ENCODE results near the gene CSMD2.

Gene CSMD2

GRCh38 chr1:33537885-33538284, 627.1 kb downstream of the CSMD2 start:
- no peak overlapping the region for H2AFZ ChIP-seq (ENCODE audit: low read length)
- H3K9me2 ChIP-seq (replicated peaks; ENCODE audit: insufficient read depth, low read length), result no peaks in the 10 kb centered on the region
- no peak overlapping the region for H3K27ac ChIP-seq (ENCODE audit: low read length)
- no peaks in the 10 kb centered on the region for H3K36me3 ChIP-seq (replicated peaks; ENCODE audit: insufficient read depth, low read length)
- no peaks in the 10 kb centered on the region for H3K4me1 ChIP-seq (ENCODE audit: low read length)
- H3K9ac ChIP-seq (ENCODE audit: low read length), result no peak overlapping the region
- no peaks in the 10 kb centered on the region for H4K20me1 ChIP-seq (ENCODE audit: insufficient read depth, low read length)
- no peaks in the 10 kb centered on the region for H3K9me3 ChIP-seq (replicated peaks; ENCODE audit: insufficient read depth, low read length)
- no peaks in the 10 kb centered on the region for H3K79me2 ChIP-seq (ENCODE audit: low read length)
- no peak overlapping the region for H3K4me3 ChIP-seq (ENCODE audit: low read length)
- DNase-seq, result no peak
- no peak overlapping the region for H3K4me2 ChIP-seq (ENCODE audit: low read depth, low read length)
- no peak for TF ChIP-seq CTCF (IDR thresholded peaks at IDR 0.05; ENCODE audit: low read length)
- TF ChIP-seq EZH2phosphoT487 (IDR thresholded peaks at IDR 0.05; ENCODE audit: low read length), result no peak
- no peak for TF ChIP-seq EZH2 (optimal IDR thresholded peaks at IDR 0.05; ENCODE audit: low read depth, low read length)
- no peaks in the 10 kb centered on the region for H3F3A ChIP-seq (ENCODE audit: insufficient read depth, low read length)
- peaks cover 46% of the 10 kb centered on the region for H3K27me3 ChIP-seq (replicated peaks; ENCODE audit: insufficient read depth, low read length)

GRCh38 chr1:33535334-33535733, 629.7 kb downstream of the CSMD2 start:
- no peak overlapping the region for H3K4me2 ChIP-seq (ENCODE audit: low read depth, low read length)
- TF ChIP-seq EZH2 (optimal IDR thresholded peaks at IDR 0.05; ENCODE audit: low read depth, low read length), result no peak
- TF ChIP-seq EZH2phosphoT487 (IDR thresholded peaks at IDR 0.05; ENCODE audit: low read length), result no peak
- TF ChIP-seq CTCF (IDR thresholded peaks at IDR 0.05; ENCODE audit: low read length), result no peak
- H3K27me3 ChIP-seq (replicated peaks; ENCODE audit: insufficient read depth, low read length), result peaks cover 47% of the 10 kb centered on the region
- no peaks in the 10 kb centered on the region for H3K4me1 ChIP-seq (ENCODE audit: low read length)
- no peaks in the 10 kb centered on the region for H4K20me1 ChIP-seq (ENCODE audit: insufficient read depth, low read length)
- H3K36me3 ChIP-seq (replicated peaks; ENCODE audit: insufficient read depth, low read length), result no peaks in the 10 kb centered on the region
- H3K4me3 ChIP-seq (ENCODE audit: low read length), result no peak overlapping the region
- H3K27ac ChIP-seq (ENCODE audit: low read length), result no peak overlapping the region
- H3K9me3 ChIP-seq (replicated peaks; ENCODE audit: insufficient read depth, low read length), result no peaks in the 10 kb centered on the region
- no peak for DNase-seq
- H3F3A ChIP-seq (ENCODE audit: insufficient read depth, low read length), result no peaks in the 10 kb centered on the region
- H3K9ac ChIP-seq (ENCODE audit: low read length), result no peak overlapping the region
- no peaks in the 10 kb centered on the region for H3K9me2 ChIP-seq (replicated peaks; ENCODE audit: insufficient read depth, low read length)
- no peak overlapping the region for H2AFZ ChIP-seq (ENCODE audit: low read length)
- H3K79me2 ChIP-seq (ENCODE audit: low read length), result no peaks in the 10 kb centered on the region

GRCh38 chr1:33532936-33533335, 632.1 kb downstream of the CSMD2 start:
- Histone ChIP-seq H3K9me2 (replicated peaks; ENCODE audit: insufficient read depth, low read length) (no peaks in the 10 kb centered on the region), H3K4me3 (ENCODE audit: low read length) (no peak overlapping the region), H3K79me2 (ENCODE audit: low read length) (no peaks in the 10 kb centered on the region), H3K9ac (ENCODE audit: low read length) (no peak overlapping the region), H3F3A (ENCODE audit: insufficient read depth, low read length) (no peaks in the 10 kb centered on the region), H3K4me2 (ENCODE audit: low read depth, low read length) (no peak overlapping the region), H3K27me3 (replicated peaks; ENCODE audit: insufficient read depth, low read length) (peaks cover 43% of the 10 kb centered on the region), H3K27ac (ENCODE audit: low read length) (no peak overlapping the region), H2AFZ (ENCODE audit: low read length) (no peak overlapping the region), H3K9me3 (replicated peaks; ENCODE audit: insufficient read depth, low read length) (no peaks in the 10 kb centered on the region), H3K36me3 (replicated peaks; ENCODE audit: insufficient read depth, low read length) (no peaks in the 10 kb centered on the region), H4K20me1 (ENCODE audit: insufficient read depth, low read length) (no peaks in the 10 kb centered on the region), H3K4me1 (ENCODE audit: low read length) (no peaks in the 10 kb centered on the region)
- no peak for TF ChIP-seq EZH2phosphoT487 (IDR thresholded peaks at IDR 0.05; ENCODE audit: low read length)
- TF ChIP-seq EZH2 (optimal IDR thresholded peaks at IDR 0.05; ENCODE audit: low read depth, low read length), result no peak
- TF ChIP-seq CTCF (IDR thresholded peaks at IDR 0.05; ENCODE audit: low read length), result no peak
- DNase-seq, result no peak

Data from MM.1S (cell line).